GM18907 (cell line): ENCODE data around the gene CIC.

ENCODE experiments used
- ATAC-seq: cut with Tn5 transposase; IDR thresholded peaks from one replicate; pipeline ENCODE4 v1.9.1; 2021; ENCODE audit warnings: mild to moderate bottlenecking, moderate library complexity; ENCODE audit not compliant: unreplicated experiment

CIC gene

GRCh38 chr19:42286349-42287016, 17.4 kb downstream of the CIC start:
- no peak for ATAC-seq

- no peak for ATAC-seq
These were observed 18.2 kb downstream of the CIC start for GRCh38 chr19:42287017-42287826.

- ATAC-seq = no peak
These were observed 18.7 kb downstream of the CIC start for GRCh38 chr19:42287827-42288107.

- no peak for ATAC-seq
These were observed 19.3 kb downstream of the CIC start for GRCh38 chr19:42288387-42288786.

- ATAC-seq = no peak
These were observed 20.0 kb downstream of the CIC start for GRCh38 chr19:42288881-42289555.

GRCh38 chr19:42289556-42290041, 20.5 kb downstream of the CIC start:
- ATAC-seq = no peak

GRCh38 chr19:42290136-42290522, 21.1 kb downstream of the CIC start:
- no peak for ATAC-seq

- no peak for ATAC-seq
These were observed 21.7 kb downstream of the CIC start for GRCh38 chr19:42290523-42291434.

GRCh38 chr19:42291435-42291810, 22.4 kb downstream of the CIC start:
- no peak for ATAC-seq

GRCh38 chr19:42292042-42292960, 23.2 kb downstream of the CIC start:
- ATAC-seq = no peak

- ATAC-seq = no peak
These were observed 23.9 kb downstream of the CIC start for GRCh38 chr19:42292963-42293362.

GRCh38 chr19:42293540-42293939, 24.5 kb downstream of the CIC start:
- no peak for ATAC-seq

- no peak for ATAC-seq
These were observed 24.9 kb downstream of the CIC start for GRCh38 chr19:42293948-42294347.

GRCh38 chr19:42294471-42295137, 25.6 kb downstream of the CIC start:
- no peak for ATAC-seq

GRCh38 chr19:42295342-42295741, 26.3 kb downstream of the CIC start:
- ATAC-seq = no peak

- peak; percentile 47 for ATAC-seq
These were observed 26.9 kb downstream of the CIC start for GRCh38 chr19:42295831-42296525.

GRCh38 chr19:42297039-42297438, 28.0 kb downstream of the CIC start:
- no peak for ATAC-seq

GRCh38 chr19:42301646-42302203, 32.7 kb downstream of the CIC start, which contains the start of gene PRR19:
PRR19 (plus strand) TSS chr19:42302132; CDS start chr19:42309585, 7,453 bp downstream.
- no peak for ATAC-seq
